Measurements from ENCODE around the gene FBXO42. TPM values are rescaled to one million over a fixed set of nuclear protein-coding genes. Genes with fewer than 3 reads are reported as not detected.

FBXO42 gene
- polyA plus RNA-seq, 1 experiment = 15.1 TPM

DNA sequence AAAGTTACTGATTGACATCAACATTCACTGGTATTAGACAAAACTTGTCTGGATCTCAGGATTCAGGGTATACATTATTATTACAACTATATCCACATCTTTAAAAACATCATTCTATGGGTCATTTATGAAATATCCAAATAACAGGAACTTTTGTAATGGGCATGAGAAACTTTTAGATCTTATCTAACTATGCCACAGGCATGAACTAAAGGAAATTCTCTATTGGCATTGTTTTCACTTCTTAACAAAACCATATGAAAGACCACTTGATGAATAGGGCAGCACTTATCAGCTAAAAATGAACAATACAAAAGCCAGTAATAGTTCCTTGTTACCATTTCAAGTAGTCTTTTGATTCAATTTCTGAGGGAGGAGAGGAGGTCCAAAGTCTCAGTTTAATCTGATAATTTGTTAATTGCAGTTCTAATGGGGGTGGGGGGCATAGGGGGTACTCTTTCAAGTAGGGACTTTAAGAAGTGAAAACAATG is 84.5 kb downstream of the FBXO42 start:
- DNase-seq (ENCODE audit: low read depth, low spot score) = no peak
- H3K27me3 ChIP-seq (ENCODE audit: control insufficient read depth, insufficient read depth, low read length) = no peaks in the 10 kb centered on the region
- H3K27ac ChIP-seq (ENCODE audit: low read depth, low read length) = no peak overlapping the region
- no peak overlapping the region for H3K4me3 ChIP-seq (ENCODE audit: low read depth, low read length)
- ChIA-PET CTCF (no interaction called here), POLR2A (no interaction called here)
- TF ChIP-seq CTCF (IDR thresholded peaks at IDR 0.05; ENCODE audit: low read depth, low read length) = no peak
- no peaks in the 10 kb centered on the region for H3K9me3 ChIP-seq (ENCODE audit: control insufficient read depth, insufficient read depth, low read length)

- DNase-seq (ENCODE audit: low read depth, low spot score) = no peak
- TF ChIP-seq CTCF (IDR thresholded peaks at IDR 0.05; ENCODE audit: low read depth, low read length) = no peak
- ChIA-PET POLR2A (interaction anchor here (1.0 kb wide), 1 partner anchor 49 kb away, joined by 4 read pairs; no protein-coding TSS in a partner anchor), CTCF (no interaction called here)
- Histone ChIP-seq H3K27me3 (ENCODE audit: control insufficient read depth, insufficient read depth, low read length) (no peaks in the 10 kb centered on the region), H3K9me3 (ENCODE audit: control insufficient read depth, insufficient read depth, low read length) (no peaks in the 10 kb centered on the region), H3K27ac (ENCODE audit: low read depth, low read length) (peak overlapping the region; percentile 42), H3K4me3 (ENCODE audit: low read depth, low read length) (no peak overlapping the region)
These were observed 85.7 kb downstream of the FBXO42 start for GRCh38 chr1:16266411-16267118.

DNA sequence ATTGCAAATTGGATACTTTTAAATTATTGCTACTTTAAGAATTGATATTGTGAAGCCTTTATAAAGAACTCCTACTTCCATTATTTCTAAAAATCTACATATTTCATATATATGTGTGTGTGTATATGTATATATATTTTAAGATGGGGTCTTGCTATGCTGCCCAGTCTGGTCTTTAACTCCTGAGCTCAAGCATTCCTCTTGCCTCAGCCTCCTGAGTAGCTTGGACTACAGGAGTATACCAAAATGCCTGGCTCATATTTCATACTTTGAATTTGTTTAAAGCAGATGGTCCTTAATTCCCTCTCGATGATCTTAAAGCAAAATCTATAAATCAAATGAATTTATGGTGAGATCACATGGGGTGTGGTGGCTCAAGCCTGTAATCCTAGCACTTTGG is 90.2 kb downstream of the FBXO42 start:
- Histone ChIP-seq H3K27me3 (ENCODE audit: control insufficient read depth, insufficient read depth, low read length) (no peaks in the 10 kb centered on the region), H3K27ac (ENCODE audit: low read depth, low read length) (no peak overlapping the region), H3K4me3 (ENCODE audit: low read depth, low read length) (no peak overlapping the region), H3K9me3 (ENCODE audit: control insufficient read depth, insufficient read depth, low read length) (no peaks in the 10 kb centered on the region)
- no peak for TF ChIP-seq CTCF (IDR thresholded peaks at IDR 0.05; ENCODE audit: low read depth, low read length)
- DNase-seq (ENCODE audit: low read depth, low spot score) = no peak
- CTCF ChIA-PET = no interaction called here
- POLR2A ChIA-PET = no interaction called here

GRCh38 chr1:16260814-16261213 is 91.5 kb downstream of the FBXO42 start:
- no peak for TF ChIP-seq CTCF (IDR thresholded peaks at IDR 0.05; ENCODE audit: low read depth, low read length)
- no peaks in the 10 kb centered on the region for H3K9me3 ChIP-seq (ENCODE audit: control insufficient read depth, insufficient read depth, low read length)
- H3K27ac ChIP-seq (ENCODE audit: low read depth, low read length) = peak overlapping the region; percentile 88
- H3K27me3 ChIP-seq (ENCODE audit: control insufficient read depth, insufficient read depth, low read length) = no peaks in the 10 kb centered on the region
- no peak overlapping the region for H3K4me3 ChIP-seq (ENCODE audit: low read depth, low read length)
- ChIA-PET POLR2A (interaction anchor here (0.7 to 1.3 kb wide), 4 partner anchors 13 to 92 kb away, joined by 3 to 5 read pairs (median 3); partner anchors contain the start of gene FBXO42), CTCF (interaction anchor here (0.9 to 2.1 kb wide), 4 partner anchors 8 to 182 kb away, joined by 3 to 12 read pairs (median 3); no protein-coding TSS in a partner anchor)
- DNase-seq (ENCODE audit: low read depth, low spot score) = peak; percentile 55

GRCh38 chr1:16258591-16259135 is 93.6 kb downstream of the FBXO42 start:
- Histone ChIP-seq H3K27me3 (ENCODE audit: control insufficient read depth, insufficient read depth, low read length) (no peaks in the 10 kb centered on the region), H3K27ac (ENCODE audit: low read depth, low read length) (no peak overlapping the region), H3K9me3 (ENCODE audit: control insufficient read depth, insufficient read depth, low read length) (no peaks in the 10 kb centered on the region), H3K4me3 (ENCODE audit: low read depth, low read length) (no peak overlapping the region)
- DNase-seq (ENCODE audit: low read depth, low spot score) = no peak
- TF ChIP-seq CTCF (IDR thresholded peaks at IDR 0.05; ENCODE audit: low read depth, low read length) = no peak
- POLR2A ChIA-PET = no interaction called here
- CTCF ChIA-PET = interaction anchor here (1.2 to 1.6 kb wide), 2 partner anchors 14 to 176 kb away, joined by 3 to 4 read pairs; no protein-coding TSS in a partner anchor

Data from AG04450 (cell line).